ENCODE results near the gene NRGN.

NRGN gene

GRCh38 chr11:124732230-124732629 is 7.5 kb upstream of the NRGN start:
- Histone ChIP-seq H3K36me3 (replicated peaks) (no peaks in the 10 kb centered on the region), H3K27me3 (replicated peaks) (no peaks in the 10 kb centered on the region), H3K27ac (no peak overlapping the region), H3K4me3 (ENCODE audit: low read depth, low read length) (no peak overlapping the region)
- no peak for DNase-seq
- in situ Hi-C loops (cut with HindIII; ENCODE audit: low pct_ligation_motif_present, low sequenced_read_pairs) = no loop called here
- no peak for TF ChIP-seq CTCF (IDR thresholded peaks at IDR 0.05; ENCODE audit: low read depth, low read length, missing control alignments)

GRCh38 chr11:124736736-124737135 is 3.0 kb upstream of the NRGN start:
- Histone ChIP-seq H3K27ac (no peak overlapping the region), H3K4me3 (ENCODE audit: low read depth, low read length) (no peak overlapping the region), H3K36me3 (replicated peaks) (no peaks in the 10 kb centered on the region), H3K27me3 (replicated peaks) (peaks cover 2% of the 10 kb centered on the region)
- in situ Hi-C loops (cut with HindIII; ENCODE audit: low pct_ligation_motif_present, low sequenced_read_pairs) = no loop called here
- DNase-seq = no peak
- no peak for TF ChIP-seq CTCF (IDR thresholded peaks at IDR 0.05; ENCODE audit: low read depth, low read length, missing control alignments)

GRCh38 chr11:124737638-124738305 is 2.0 kb upstream of the NRGN start:
- H3K27ac ChIP-seq = no peak overlapping the region
- H3K4me3 ChIP-seq (ENCODE audit: low read depth, low read length) = no peak overlapping the region
- no peak for TF ChIP-seq CTCF (IDR thresholded peaks at IDR 0.05; ENCODE audit: low read depth, low read length, missing control alignments)
- H3K27me3 ChIP-seq (replicated peaks) = peaks cover 2% of the 10 kb centered on the region
- DNase-seq = no peak
- in situ Hi-C loops (cut with HindIII; ENCODE audit: low pct_ligation_motif_present, low sequenced_read_pairs) = no loop called here
- no peaks in the 10 kb centered on the region for H3K36me3 ChIP-seq (replicated peaks)

GRCh38 chr11:124738713-124739478 is 846 bp upstream of the NRGN start:
- DNase-seq = no peak
- H3K36me3 ChIP-seq (replicated peaks) = no peaks in the 10 kb centered on the region
- H3K27ac ChIP-seq = no peak overlapping the region
- peak overlapping the region; percentile 64 for H3K4me3 ChIP-seq (ENCODE audit: low read depth, low read length)
- in situ Hi-C loops (cut with HindIII; ENCODE audit: low pct_ligation_motif_present, low sequenced_read_pairs) = no loop called here
- H3K27me3 ChIP-seq (replicated peaks) = peaks cover 2% of the 10 kb centered on the region
- TF ChIP-seq CTCF (IDR thresholded peaks at IDR 0.05; ENCODE audit: low read depth, low read length, missing control alignments) = no peak

GRCh38 chr11:124740277-124740882 is 638 bp downstream of the NRGN start:
- TF ChIP-seq CTCF (IDR thresholded peaks at IDR 0.05; ENCODE audit: low read depth, low read length, missing control alignments) = peak; percentile 68
- peak overlapping the region; percentile 64 for H3K4me3 ChIP-seq (ENCODE audit: low read depth, low read length)
- peaks cover 2% of the 10 kb centered on the region for H3K27me3 ChIP-seq (replicated peaks)
- H3K36me3 ChIP-seq (replicated peaks) = no peaks in the 10 kb centered on the region
- in situ Hi-C loops (cut with HindIII; ENCODE audit: low pct_ligation_motif_present, low sequenced_read_pairs) = no loop called here
- no peak overlapping the region for H3K27ac ChIP-seq
- DNase-seq = no peak
